Ovary (tissue), 9 donors: ENCODE measurements around the gene RYR3. TPM values are rescaled to one million over a fixed set of nuclear protein-coding genes. Genes with fewer than 3 reads are reported as not detected.

ENCODE experiments used
- DNase-seq, 5 donors: peaks; one replicate each; pipeline ENCODE4 v3.0.0-alpha.2; 2019 to 2020
- H3K27ac ChIP-seq, 2 donors: fragments of 200-600 bp; one replicate each; pipeline versions ENCODE4 v1.5.1 to v1.8.0; 2019 to 2022
- H3K27me3 ChIP-seq: fragments of 200-600 bp; one replicate; pipeline ENCODE4 v1.8.0; 2022
- H3K36me3 ChIP-seq: fragments of 200-600 bp; sonication (generic); one replicate; pipeline ENCODE4 v1.5.1; 2019
- H3K4me1 ChIP-seq: one replicate; pipeline ENCODE4 v1.8.1; 2013; ENCODE audit warnings: mild to moderate bottlenecking, moderate library complexity; ENCODE audit not compliant: insufficient read depth
- H3K4me3 ChIP-seq: fragments of 200-600 bp; sonication (generic); one replicate; pipeline ENCODE4 v1.5.1; 2017
- H3K9me3 ChIP-seq, 2 donors: fragments of 200-600 bp in 1 of 2; sonication (generic) in 1 of 2; one replicate each; pipeline versions ENCODE4 v1.5.1 to v1.8.1; 2013 to 2019; ENCODE audit warnings: mild to moderate bottlenecking in 1 of 2, moderate library complexity in 1 of 2
- CTCF ChIP-seq, 3 donors: fragments of 450-650 bp in 2 of 3; fragments of 200-600 bp in 1 of 3; IDR thresholded peaks; one replicate each; pipeline versions ENCODE4 v1.5.1 to v1.8.0; 2016 to 2022; ENCODE audit warnings: antibody characterized with exemption in 3 of 3, mild to moderate bottlenecking in 1 of 3
- EP300 ChIP-seq: sonication (generic); formaldehyde crosslinking; IDR thresholded peaks from one replicate; pipeline ENCODE4 v1.6.1; 2017; ENCODE audit warnings: antibody characterized with exemption
- POLR2A ChIP-seq: fragments of 450-650 bp; IDR thresholded peaks from one replicate; pipeline ENCODE4 v1.6.1; 2017; ENCODE audit warnings: antibody characterized with exemption, mild to moderate bottlenecking, moderate library complexity
- WGBS, 3 donors: extraction: QIAGEN DNeasy Blood & Tissue Kit in 1 of 3; methylation state at CpG; one replicate each; pipeline versions ENCODE4 v1.1.5 to v1.1.7; 2013 to 2017; 5-methylcytosine and 5-hydroxymethylcytosine counted together
- intact Hi-C, 4 donors: fragments of 100-400 bp; cut with DNase I; formaldehyde crosslinking; loops; one replicate each; pipeline versions ENCODE4 v1.11.0 to v1.15.1; 2022 to 2023
- polyA plus RNA-seq, 2 donors: library from polyadenylated mRNA; stranded (reverse); fragments of 200-250 nt in 1 of 2; fragments of 350-450 nt in 1 of 2; fragmentation: Illumina TruSeq in 1 of 2; extraction: RNeasy Lipid Tissue Mini Kit (QIAGEN cat#74804) in 1 of 2; gene quantifications; one replicate each; pipeline ENCODE4 v1.2.3, GENCODE V29; 2013 to 2014
- total RNA-seq, 7 donors: library from RNA; depleted of rRNA in 2 of 7; stranded (reverse); fragments of >200 nt in 2 of 7; fragmentation: NEBNext Ultra II Directional in 3 of 7; extraction: Animal tissue kit (Norgen Biotek cat#: 25700) in 3 of 7; gene quantifications; one replicate each; pipeline versions ENCODE4 v1.1.0 to v1.2.4, GENCODE V29; 2016 to 2023
- donor health status: DM: no; HTN: no; CAD: no; lungs with moderate emphysema.
- donor health status: DM: no; HTN: no; CAD: no.
- donor health status: Bipolar disorder and iron deficiency.
- donor health status: DM: yes; HTN: yes; CAD: no.
- donor health status: DM: no; HTN: no; CAD: no.
- donor health status: DM: yes; HTN: yes; CAD: no.

Gene RYR3
- total and polyA plus RNA-seq, 9 donors: 0.52 to 6.0 (median 0.96) TPM

- Histone ChIP-seq H3K4me3 (no peak overlapping the region), H3K27ac (no peak overlapping the region), H3K27me3 (no peaks in the 10 kb centered on the region), H3K4me1 (no peaks in the 10 kb centered on the region), H3K36me3 (no peaks in the 10 kb centered on the region), H3K9me3 (no peaks in the 10 kb centered on the region)
- TF ChIP-seq EP300 (no peak), CTCF (IDR thresholded peaks at IDR 0.05) (no peak), POLR2A (no peak)
- DNase-seq: no peak
- intact Hi-C loops: no loop called here
- WGBS, 3 donors: 83 to 90% (median 86%) methylated on average over 3 of the region's 3 CpGs
Observed at GRCh38 chr15:33382491-33382890, 71.7 kb downstream of the RYR3 start.

- 67 to 79% (median 78%) methylated on average over 3 of the region's 3 CpGs for WGBS, 3 donors
Observed at GRCh38 chr15:33384307-33384706, 73.5 kb downstream of the RYR3 start.

GRCh38 chr15:33392453-33392852 lies 81.7 kb downstream of the RYR3 start:
- 81 to 92% (median 83%) methylated on average over 3 of the region's 3 CpGs for WGBS, 3 donors
- Histone ChIP-seq H3K4me1 (no peaks in the 10 kb centered on the region), H3K4me3 (no peak overlapping the region), H3K27ac (no peak overlapping the region), H3K27me3 (no peaks in the 10 kb centered on the region), H3K36me3 (no peaks in the 10 kb centered on the region), H3K9me3 (no peaks in the 10 kb centered on the region)
- no peak for DNase-seq
- intact Hi-C loops: no loop called here
- TF ChIP-seq EP300 (no peak), POLR2A (no peak), CTCF (IDR thresholded peaks at IDR 0.05) (no peak)

More at GRCh38 chr15:33384307-33384706, 73.5 kb downstream of the RYR3 start:
- no peak for DNase-seq
- Histone ChIP-seq H3K27ac (no peak overlapping the region), H3K27me3 (no peaks in the 10 kb centered on the region), H3K4me1 (no peaks in the 10 kb centered on the region), H3K4me3 (no peak overlapping the region), H3K9me3 (no peaks in the 10 kb centered on the region), H3K36me3 (no peaks in the 10 kb centered on the region)
- TF ChIP-seq CTCF (IDR thresholded peaks at IDR 0.05) (no peak), EP300 (no peak), POLR2A (no peak)
- intact Hi-C loops: no loop called here

- DNase-seq: no peak
- Histone ChIP-seq H3K27ac (no peak overlapping the region), H3K27me3 (no peaks in the 10 kb centered on the region), H3K9me3 (no peaks in the 10 kb centered on the region), H3K4me1 (no peaks in the 10 kb centered on the region), H3K36me3 (no peaks in the 10 kb centered on the region), H3K4me3 (no peak overlapping the region)
- 82 to 86% (median 83%) methylated on average over 6 of the region's 6 CpGs for WGBS, 3 donors
- intact Hi-C loops: no loop called here
- TF ChIP-seq POLR2A: no peak
- TF ChIP-seq EP300: no peak
- TF ChIP-seq CTCF (IDR thresholded peaks at IDR 0.05): no peak
Observed at GRCh38 chr15:33393546-33393945, 82.8 kb downstream of the RYR3 start.
